ENCODE measurements around the gene PFDN2.

Gene PFDN2, protein sequence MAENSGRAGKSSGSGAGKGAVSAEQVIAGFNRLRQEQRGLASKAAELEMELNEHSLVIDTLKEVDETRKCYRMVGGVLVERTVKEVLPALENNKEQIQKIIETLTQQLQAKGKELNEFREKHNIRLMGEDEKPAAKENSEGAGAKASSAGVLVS

DNA sequence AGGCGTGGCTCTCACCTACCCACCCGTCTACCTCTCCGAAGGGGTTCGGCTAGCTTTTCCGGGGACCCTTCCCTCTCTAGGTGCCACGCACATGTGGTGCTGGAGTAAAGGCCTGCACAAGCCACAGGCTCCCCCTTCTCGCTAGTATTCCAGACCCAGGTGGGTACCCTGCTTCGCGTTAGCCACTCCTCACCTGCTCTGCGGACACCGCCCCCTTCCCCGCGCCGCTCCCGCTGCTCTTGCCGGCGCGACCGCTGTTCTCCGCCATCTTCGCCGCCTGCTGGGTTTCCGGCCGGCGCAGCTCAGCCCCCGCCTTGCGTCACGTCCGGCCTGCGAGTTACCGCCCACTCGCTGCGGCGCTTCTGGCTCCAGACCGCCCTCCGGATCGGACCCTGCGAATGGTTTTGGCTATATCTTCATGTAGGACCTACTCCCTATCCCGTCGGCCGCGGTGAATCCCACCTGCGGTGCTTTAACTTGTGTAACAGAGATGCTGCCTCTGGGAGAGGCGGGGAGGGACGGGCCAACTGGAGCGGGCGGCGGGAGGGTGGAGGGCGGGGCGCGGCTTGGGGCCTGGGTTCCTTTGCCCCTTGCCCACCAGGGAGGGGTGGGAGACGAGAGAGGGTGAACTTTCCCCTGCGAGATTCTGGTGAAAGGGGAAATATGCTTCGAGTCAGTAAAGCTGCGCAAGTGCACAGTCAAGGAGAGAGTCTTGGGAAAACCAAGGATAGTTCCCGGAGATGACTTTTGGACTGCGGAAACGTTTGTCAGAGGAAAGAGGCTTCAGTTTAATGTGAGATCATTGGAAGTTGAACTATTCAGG is at the start of gene PFDN2, which contains the start of gene NIT1:
PFDN2 (minus strand) TSS at position 279 of the 823 bp plus-strand sequence; CDS start at position 268, 11 bp downstream.
NIT1 (plus strand) TSS at position 347 of the 823 bp plus-strand sequence; CDS start at position 419, 72 bp downstream.
- peak; percentile 80 for DNase-seq (ENCODE audit: low read depth)

DNA sequence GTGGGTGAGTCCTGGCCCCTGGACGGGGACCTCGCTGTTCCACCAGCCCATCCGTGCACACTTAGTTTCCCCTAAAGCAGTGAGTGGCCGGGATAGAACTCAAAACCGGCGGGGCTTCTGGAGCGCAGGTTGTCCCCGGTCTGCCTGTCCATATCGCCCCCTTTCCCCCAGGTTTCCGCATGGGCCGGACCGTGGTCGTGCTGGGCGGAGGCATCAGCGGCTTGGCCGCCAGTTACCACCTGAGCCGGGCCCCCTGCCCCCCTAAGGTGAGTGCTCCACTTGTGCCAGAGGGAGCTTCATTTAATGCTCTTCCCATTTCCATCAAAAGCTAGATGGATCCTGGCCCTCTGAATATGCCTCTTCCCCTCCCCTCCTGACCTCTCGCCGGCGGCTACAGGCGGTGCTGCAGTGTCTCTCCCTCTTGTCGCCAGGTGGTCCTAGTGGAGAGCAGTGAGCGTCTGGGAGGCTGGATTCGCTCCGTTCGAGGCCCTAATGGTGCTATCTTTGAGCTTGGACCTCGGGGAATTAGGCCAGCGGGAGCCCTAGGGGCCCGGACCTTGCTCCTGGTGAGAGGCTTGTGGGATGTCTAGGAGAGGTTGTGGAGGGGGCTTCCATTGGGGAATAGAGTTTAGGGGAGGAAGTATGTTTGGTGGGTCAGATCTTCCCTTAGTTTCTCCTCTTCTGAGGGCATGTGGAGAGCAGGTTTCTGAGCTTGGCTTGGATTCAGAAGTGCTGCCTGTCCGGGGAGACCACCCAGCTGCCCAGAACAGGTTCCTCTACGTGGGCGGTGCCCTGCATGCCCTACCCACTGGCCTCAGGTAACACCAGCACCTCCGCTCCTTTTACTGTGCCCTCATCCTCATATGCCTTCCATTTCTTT is 49.1 kb upstream of the PFDN2 start:
- no peak for DNase-seq (ENCODE audit: low read depth)

DNA sequence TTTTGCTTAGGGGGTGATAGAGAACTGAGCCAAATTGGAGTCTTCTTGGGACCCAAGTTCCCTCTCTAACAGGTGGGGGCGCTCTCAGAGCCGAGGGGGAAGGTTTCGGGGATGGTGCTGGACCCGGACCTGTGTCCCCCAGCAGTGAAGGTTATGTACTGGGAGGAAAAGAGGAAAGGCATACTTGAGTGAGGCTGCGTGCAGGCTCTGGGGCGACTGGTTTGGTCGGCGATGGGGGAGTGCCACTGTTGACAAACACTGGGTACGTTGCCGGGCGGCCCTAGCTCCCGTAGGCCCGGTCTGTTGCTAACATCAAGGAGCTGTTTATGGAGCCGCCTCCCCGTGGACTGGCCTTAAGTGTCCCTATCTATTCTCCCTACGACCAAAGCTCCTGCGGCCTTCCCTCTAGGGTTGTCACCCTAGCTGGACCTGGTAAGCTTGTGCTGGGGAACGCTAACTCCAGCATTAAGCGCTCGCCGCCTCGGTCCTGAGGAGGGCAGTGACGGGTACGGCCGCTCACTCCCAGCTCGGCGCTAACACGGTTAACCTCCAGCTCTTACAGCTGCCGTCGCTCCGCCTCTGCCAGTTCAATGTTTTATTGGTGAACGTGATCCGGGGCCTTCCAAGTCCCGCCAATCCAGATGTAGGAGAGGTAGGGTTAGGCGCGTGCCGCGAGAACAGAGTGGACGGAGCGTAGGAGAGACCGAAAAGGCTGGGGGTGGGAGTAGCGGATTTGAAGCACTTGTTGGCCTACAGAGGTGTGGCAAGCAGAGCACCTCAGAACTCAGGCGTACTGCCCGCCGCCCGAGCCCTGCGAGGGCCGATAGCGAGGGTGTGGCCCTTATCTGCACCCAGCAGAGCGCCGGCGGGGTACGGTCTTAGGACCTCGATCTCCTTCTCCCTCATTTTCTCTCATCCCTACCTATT is 48.2 kb upstream of the PFDN2 start, which contains the start of gene PPOX:
PPOX (plus strand) TSS at position 685 of the 927 bp plus-strand sequence. CDS start 422 bp downstream, outside the sequence.
- DNase-seq (ENCODE audit: low read depth), result peak; percentile 98

DNA sequence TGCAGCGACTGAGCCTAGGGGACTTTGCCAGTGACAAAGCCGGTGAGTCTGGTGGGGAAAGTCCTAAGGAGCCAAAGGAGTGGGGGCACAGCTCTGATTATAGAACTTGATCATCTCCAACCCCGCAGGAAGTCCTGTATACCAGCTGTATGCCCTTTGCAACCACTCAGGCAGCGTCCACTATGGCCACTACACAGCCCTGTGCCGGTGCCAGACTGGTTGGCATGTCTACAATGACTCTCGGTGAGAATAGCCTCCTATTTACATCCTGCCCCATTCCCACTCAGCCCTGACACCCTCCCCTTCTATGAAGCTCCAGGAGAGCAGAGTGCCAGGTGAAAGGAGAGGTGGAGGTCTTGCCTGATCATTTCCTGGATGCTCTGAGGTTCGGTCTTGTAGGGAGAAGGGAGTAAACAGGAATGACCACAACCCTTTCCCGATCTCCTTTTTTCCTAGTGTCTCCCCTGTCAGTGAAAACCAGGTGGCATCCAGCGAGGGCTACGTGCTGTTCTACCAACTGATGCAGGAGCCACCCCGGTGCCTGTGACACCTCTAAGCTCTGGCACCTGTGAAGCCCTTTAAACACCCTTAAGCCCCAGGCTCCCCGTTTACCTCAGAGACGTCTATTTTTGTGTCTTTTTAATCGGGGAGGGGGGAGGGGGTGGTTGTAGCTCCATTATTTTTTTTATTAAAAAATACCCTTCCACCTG is 47.2 kb upstream of the PFDN2 start:
- DNase-seq (ENCODE audit: low read depth), result no peak

DNA sequence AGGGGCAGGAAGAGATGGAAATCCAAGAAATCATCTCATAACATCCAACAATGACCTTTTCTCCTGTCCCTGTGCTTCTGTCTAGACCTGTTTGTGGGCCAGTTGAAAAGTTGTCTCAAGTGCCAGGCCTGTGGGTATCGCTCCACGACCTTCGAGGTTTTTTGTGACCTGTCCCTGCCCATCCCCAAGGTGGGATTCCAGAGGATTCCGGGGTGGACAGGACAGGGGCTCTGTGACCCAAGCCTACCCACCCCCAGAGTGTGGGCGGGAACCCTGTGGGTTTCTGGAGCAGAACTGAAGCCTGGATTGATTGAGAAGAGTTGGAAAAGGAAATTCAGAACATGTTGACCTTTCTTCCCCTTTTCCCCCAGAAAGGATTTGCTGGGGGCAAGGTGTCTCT is 46.0 kb upstream of the PFDN2 start:
- no peak for DNase-seq (ENCODE audit: low read depth)

DNA sequence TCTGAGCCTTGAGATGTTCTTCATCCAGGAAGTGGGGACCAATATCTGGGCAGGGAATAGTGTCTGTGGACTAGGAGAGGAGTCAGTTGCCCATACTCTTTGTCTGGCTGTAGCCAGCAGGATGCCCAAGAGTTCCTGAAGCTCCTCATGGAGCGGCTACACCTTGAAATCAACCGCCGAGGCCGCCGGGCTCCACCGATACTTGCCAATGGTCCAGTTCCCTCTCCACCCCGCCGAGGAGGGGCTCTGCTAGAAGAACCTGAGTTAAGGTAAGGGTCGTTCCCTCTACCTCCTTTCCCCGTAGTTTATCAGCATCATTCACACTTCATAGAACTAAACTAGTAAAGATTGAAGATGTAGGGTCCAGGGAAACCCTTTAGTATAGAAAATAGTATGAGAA is 45.0 kb upstream of the PFDN2 start:
- DNase-seq (ENCODE audit: low read depth), result no peak

DNA sequence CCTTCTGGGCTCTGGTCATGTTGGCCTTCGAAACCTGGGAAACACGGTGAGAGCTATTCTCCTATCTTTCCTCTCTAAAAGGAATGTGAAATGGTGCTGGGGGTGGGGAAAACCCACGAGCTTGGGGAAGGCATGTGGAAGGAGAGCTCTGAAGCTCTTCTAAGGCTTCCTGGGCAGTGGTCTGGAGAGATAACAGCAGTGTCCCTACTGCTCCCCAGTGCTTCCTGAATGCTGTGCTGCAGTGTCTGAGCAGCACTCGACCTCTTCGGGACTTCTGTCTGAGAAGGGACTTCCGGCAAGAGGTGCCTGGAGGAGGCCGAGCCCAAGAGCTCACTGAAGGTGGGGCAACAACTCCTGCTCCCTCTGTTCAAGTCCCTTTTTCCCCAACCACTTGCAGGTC is 44.2 kb upstream of the PFDN2 start:
- DNase-seq (ENCODE audit: low read depth), result no peak

DNA sequence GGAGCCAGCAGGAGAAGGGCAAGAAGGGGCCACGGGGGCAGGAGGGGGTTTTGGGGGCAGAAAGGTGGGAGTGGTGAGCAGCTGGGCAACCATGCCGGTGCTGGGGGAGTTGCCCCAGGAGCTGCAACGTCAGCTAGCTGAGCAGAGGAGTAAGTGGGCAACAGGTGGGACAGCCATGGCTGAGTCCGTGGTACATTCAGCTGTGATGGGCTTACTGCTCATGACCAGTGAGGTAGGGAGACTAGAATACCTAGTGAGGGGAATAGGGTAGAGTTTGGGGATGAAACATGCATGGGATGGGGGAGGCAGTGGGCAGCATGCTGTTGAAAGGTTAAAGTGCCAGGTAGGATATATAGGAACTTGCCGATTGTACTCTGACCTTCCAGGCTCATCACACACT is 43.8 kb upstream of the PFDN2 start:
- DNase-seq (ENCODE audit: low read depth), result no peak

DNA sequence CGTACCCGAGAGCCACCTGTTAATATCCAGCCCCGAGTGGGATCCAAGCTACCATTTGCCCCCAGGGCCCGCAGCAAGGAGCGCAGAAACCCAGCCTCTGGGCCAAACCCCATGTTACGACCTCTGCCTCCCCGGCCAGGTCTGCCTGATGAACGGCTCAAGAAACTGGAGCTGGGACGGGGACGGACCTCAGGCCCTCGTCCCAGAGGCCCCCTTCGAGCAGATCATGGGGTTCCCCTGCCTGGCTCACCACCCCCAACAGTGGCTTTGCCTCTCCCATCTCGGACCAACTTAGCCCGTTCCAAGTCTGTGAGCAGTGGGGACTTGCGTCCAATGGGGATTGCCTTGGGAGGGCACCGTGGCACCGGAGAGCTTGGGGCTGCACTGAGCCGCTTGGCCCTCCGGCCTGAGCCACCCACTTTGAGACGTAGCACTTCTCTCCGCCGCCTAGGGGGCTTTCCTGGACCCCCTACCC is 42.9 kb upstream of the PFDN2 start:
- no peak for DNase-seq (ENCODE audit: low read depth)

DNA sequence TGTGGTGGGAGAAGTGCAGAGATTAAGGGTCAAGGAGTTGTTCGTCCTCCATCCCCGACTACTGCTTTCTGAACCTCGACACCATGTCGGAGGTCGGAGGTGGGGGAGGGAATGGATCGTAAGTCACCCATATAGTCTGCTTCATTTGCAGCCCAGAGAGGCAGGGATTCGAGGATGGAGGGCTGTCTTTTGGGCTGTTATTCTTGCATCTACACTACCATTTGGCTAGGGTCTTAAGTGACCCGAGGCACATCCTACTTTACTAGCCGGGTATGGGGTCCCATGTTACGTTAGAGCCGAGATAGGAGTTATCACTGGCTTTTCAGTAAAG is 42.0 kb upstream of the PFDN2 start:
- no peak for DNase-seq (ENCODE audit: low read depth)

DNA sequence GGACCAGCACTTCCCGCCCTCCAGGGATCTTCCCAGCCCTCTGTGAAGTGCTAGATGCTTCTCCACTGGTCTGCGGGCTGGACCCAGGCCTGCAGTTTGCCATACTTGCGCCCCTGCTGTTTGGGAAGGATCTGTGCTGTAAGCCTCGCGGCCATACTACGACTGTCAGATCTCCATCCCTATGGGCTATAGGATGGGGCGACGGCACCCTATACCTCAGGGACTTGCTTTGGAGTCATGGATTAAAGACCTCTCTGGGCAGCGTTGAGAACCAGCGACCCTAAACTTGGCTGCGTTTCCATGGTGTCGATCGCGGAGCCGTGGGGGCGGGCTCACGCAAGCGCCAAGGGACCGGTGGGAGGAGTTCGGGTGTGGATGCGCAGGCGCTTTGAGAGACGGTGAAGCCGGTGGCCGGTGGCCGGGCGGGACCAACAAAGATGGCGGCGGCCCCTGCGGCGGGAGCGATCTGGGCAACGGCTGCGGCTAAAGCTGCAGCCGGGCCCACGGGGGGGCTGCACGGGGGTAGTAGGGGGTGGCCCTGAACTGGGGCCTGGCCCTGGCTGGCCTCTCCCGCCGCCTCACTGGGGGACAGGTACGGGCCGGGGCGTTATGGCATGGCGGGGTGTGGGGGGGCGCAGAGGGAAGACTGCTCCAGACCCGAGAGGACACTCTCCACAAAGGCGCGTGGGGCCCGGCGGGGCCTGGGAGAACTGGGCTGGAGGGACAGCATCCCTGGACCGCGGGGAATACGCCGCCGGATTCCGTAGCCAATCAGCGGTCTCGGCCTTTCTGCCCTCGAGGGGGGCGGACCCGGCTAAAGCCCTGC is 41.5 kb upstream of the PFDN2 start, which contains the start of gene USP21:
USP21 (plus strand) TSS at position 414 of the 826 bp plus-strand sequence. CDS start 1,141 bp downstream, outside the sequence.
- peak; percentile 86 for DNase-seq (ENCODE audit: low read depth)

DNA sequence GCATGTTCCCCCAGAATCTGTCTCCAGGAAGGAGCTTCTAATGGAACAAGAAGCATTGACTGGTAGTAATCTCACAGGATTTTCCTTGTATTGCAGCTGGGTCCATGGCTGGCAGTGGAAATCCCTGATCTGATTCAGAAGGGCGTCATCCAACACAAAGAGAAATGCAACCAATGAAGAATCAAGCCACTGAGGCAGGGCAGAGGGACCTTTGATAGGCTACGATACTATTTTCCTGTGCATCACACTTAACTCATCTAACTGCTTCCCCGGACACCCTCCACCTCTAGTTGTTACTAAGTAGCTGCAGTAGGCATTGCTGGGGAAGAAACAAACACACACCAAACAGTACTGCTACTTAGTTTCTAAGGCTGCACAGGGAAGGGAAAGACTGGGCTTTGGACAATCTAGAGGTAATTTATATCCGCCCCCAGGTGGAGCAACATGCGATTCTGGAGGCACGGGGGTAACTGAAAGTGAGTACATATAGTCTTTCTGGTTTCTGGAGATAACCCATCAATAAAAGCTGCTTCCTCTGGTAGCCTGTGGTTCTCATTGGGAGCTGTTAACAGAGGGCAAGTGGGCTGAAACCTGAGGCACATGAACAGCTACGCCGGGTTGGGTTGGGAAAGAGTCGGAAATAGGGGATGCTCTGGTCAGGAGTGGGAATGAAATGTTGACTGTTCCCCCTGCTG is 40.6 kb upstream of the PFDN2 start:
- DNase-seq (ENCODE audit: low read depth), result no peak

DNA sequence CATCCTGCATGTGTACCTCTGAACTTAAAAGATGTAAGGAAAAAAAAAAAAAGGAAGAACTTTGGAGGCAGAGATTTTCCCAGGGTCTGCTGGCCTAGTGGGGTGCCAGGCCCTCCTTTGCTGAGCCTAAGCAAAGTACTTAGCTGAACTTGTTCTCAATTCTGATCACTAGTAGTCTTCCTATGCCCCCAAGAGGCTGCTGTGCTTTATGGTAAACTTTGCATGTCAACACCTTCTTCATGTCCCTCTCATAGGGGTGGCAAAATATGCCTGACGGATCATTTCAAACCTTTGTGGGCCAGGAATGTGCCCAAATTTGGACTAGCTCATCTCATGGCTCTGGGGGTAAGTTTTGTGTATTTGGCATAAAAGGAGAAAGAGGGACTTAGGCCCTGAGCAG is 40.0 kb upstream of the PFDN2 start:
- no peak for DNase-seq (ENCODE audit: low read depth)

DNA sequence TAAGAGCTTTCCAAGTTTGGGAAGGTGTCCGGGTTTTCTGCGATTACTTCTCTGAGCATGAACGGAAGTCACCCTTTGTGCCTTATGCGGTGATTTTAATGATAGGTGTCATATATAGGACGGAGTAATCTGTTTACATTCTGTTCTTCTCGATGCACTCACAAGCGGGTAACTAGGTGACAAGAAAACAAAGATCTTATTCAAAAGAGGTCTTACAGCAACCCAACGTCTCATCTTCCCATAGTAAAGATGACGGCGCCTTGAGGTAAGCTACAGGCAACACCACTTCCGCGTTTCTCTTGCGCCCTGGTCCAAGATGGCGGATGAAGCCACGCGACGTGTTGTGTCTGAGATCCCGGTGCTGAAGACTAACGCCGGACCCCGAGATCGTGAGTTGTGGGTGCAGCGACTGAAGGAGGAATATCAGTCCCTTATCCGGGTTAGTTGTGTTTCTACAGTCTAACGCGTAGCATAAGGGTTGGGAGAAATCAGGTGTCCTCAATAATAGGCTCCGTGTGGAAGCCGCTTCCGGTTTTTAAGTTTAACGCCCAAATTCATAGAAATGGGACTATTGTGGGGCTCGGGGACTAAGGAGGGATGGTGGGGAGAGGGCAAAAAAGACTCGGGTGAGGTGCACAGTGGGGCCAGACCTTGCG is 36.0 kb upstream of the PFDN2 start, which contains the start of gene UFC1:
UFC1 (plus strand) TSS at position 297 of the 656 bp plus-strand sequence; CDS start at position 317, 20 bp downstream.
- DNase-seq (ENCODE audit: low read depth), result peak; percentile 91

DNA sequence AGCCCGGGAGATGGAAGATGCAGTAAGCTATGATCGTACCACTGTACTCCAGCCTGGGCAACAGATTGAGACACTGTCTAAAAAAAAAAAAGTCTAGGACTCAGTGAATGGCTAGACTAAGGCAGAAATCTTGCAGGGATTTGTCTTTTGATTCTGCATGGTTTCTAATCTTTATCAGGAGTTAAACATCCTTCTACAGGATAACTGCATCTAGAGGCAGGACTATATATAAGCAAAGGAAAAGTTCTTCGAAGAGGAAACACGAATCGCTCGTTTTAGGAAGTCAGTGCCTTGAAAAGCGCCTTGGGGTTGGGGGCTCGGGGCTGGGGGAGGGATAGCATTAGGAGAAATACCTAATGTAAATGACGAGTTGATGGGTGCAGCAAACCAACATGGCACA is 35.3 kb upstream of the PFDN2 start:
- DNase-seq (ENCODE audit: low read depth), result no peak

DNA sequence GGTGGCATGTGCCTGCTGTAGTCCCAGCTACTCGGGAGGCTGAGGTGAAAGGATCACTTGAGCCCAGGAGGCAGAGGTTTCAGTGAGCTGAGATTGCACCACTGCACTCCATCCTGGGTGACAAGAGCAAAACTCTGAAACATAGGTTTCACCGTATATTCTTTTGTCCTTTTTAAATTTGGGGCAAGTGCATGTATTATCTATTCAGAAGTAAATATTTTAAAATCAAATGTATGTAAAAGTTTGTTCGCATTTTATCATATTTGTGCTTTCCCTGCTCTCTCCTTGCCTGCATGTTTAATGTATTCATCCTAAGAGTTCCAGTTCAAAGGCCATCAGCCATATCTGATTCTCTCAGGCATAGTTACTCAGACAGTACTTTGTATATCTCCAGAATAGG is 28.0 kb upstream of the PFDN2 start:
- DNase-seq (ENCODE audit: low read depth), result no peak

DNA sequence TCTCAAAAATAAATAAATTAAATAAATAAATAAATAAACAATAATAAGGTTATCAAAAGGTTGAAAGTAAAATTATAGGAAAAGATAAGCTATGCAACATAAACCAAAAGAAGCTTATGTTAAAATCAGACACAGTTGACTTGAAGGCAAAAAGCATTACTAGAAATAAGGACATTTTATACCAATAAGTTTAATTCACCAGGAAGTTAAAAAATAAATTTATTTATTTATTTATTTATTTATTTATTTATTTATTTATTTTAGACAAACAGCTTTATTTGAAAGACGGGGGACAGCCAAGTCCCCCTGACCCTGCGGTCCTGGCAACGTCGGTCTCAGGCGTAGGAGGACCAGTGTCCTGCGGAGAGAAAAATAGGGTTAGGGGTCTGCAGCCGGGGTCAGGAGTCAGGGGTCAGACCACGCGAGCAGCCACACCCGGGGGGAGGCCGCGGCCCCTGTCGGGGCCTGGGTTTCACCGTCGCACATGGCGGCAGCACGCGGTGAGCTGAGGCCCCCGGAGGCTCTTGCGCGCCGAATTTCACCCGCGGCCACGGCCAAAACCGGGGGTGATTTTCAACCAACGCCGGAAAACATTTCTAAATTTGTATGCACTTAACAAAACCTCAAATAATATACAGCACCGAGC is 23.0 kb upstream of the PFDN2 start:
- DNase-seq (ENCODE audit: low read depth), result no peak

DNA sequence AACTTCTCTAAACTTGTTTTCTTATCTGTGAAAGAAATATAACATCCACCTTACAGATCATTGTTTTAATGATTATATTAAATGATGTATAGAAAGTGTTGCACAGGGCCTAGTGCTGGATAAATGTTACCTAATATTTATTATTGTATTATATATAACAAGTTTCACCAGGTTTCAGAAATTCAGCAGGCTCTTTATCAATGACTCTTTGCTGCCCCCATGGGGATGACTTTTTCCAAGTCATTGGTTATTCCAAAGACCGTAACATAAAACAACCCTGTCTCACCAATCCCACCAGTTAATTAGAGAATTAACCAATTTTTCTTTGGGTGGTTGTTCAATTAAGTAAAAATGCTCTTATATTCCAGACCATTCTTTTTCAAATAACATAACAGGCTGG is 21.9 kb upstream of the PFDN2 start:
- DNase-seq (ENCODE audit: low read depth), result peak; percentile 31

All from fibroblast of gingiva (primary cell).